Caco-2 (cell line): ENCODE measurements around the gene ADORA1. TPM values are rescaled to one million over a fixed set of nuclear protein-coding genes. Genes with fewer than 3 reads are reported as not detected.

Experiments used
- BruUV-seq: library from RNA; stranded (reverse); fragments of 400-500 nt; replicated peaks from 2 replicates; lab custom pipeline; 2021; lab: Mats Ljungman, UMichigan
- CTCF ChIA-PET: fragments of 300-600 bp; sonication (Branson Sonifier 250); formaldehyde crosslinking; loops from one replicate; lab custom pipeline; 2022; ENCODE audit warnings: antibody characterized with exemption; lab: Charles Lee
- POLR2A ChIA-PET: fragments of 300-600 bp; sonication (Branson Sonifier 250); formaldehyde crosslinking; loops from one replicate; lab custom pipeline; 2022; ENCODE audit warnings: antibody characterized with exemption; lab: Charles Lee
- DNase-seq, 2 experiments: peaks; one replicate each; pipeline versions ENCODE4 v3.0.0 to v3.0.0-alpha.2; 2020 to 2022
- H3K27me3 ChIP-seq: replicated peaks from 2 replicates; pipeline ENCODE4 v1.6.0; 2011; ENCODE audit warnings: low read length; ENCODE audit not compliant: control insufficient read depth, insufficient read depth
- H3K36me3 ChIP-seq: 2 replicates; pipeline ENCODE4 v1.5.1; 2011; ENCODE audit warnings: low read length; ENCODE audit not compliant: control insufficient read depth, insufficient read depth
- H3K4me1 ChIP-seq: fragments of 250-450 bp; sonication (Bioruptor Pico); 2 replicates; pipeline ENCODE4 v1.5.1; 2020; ENCODE audit warnings: mild to moderate bottlenecking
- H3K4me3 ChIP-seq: 2 replicates; pipeline ENCODE4 v1.5.1; 2011; ENCODE audit warnings: low read depth, mild to moderate bottlenecking, control low read depth, low read length
- H3K9me3 ChIP-seq: fragments of 250-450 bp; sonication (Bioruptor Pico); 2 replicates; pipeline ENCODE4 v1.5.1; 2020; ENCODE audit warnings: mild to moderate bottlenecking, moderate library complexity
- H3K27ac Mint-ChIP-seq: one replicate; pipeline ENCODE4 v1.8.0; 2022; ENCODE audit warnings: mixed read lengths; ENCODE audit not compliant: unreplicated experiment
- H3K27me3 Mint-ChIP-seq: one replicate; pipeline ENCODE4 v1.8.0; 2022; ENCODE audit warnings: mixed read lengths; ENCODE audit not compliant: insufficient read depth, unreplicated experiment
- H3K36me3 Mint-ChIP-seq: one replicate; pipeline ENCODE4 v1.8.0; 2022; ENCODE audit warnings: mild to moderate bottlenecking, mixed read lengths; ENCODE audit not compliant: insufficient read depth, unreplicated experiment
- H3K4me1 Mint-ChIP-seq: one replicate; pipeline ENCODE4 v1.8.0; 2022; ENCODE audit warnings: low read depth, mixed read lengths; ENCODE audit not compliant: unreplicated experiment
- H3K4me3 Mint-ChIP-seq: one replicate; pipeline ENCODE4 v1.8.0; 2022; ENCODE audit warnings: mild to moderate bottlenecking, moderate library complexity, mixed read lengths; ENCODE audit not compliant: unreplicated experiment
- H3K9me3 Mint-ChIP-seq: one replicate; pipeline ENCODE4 v1.8.0; 2022; ENCODE audit warnings: mixed read lengths; ENCODE audit not compliant: unreplicated experiment
- CTCF ChIP-seq, 2 experiments: fragments of 200-600 bp in 1 of 2; IDR thresholded peaks; 1 replicate in 1 of 2; 2 replicates in 1 of 2; pipeline versions ENCODE4 v1.5.1 to v1.8.0; 2011 to 2022; ENCODE audit warnings: antibody characterized with exemption in 1 of 2, control low read depth in 1 of 2, inconsistent platforms in 1 of 2, low read depth in 1 of 2, low read length in 1 of 2, mild to moderate bottlenecking in 1 of 2, moderate library complexity in 1 of 2; ENCODE audit not compliant: insufficient read depth in 1 of 2, severe bottlenecking in 1 of 2, unreplicated experiment in 1 of 2
- intact Hi-C: fragments of 100-400 bp; cut with micrococcal nuclease; formaldehyde crosslinking; loops from one replicate; pipeline ENCODE4 v1.10.0; 2022; ENCODE audit not compliant: unreplicated experiment
- total RNA-seq: library from RNA; stranded (reverse); gene quantifications from 2 replicates; pipeline ENCODE4 v1.2.3, GENCODE V29; 2022

Gene ADORA1
- total RNA-seq, 1 experiment from 2014 or later = 46.0 TPM

GRCh38 chr1:203113308-203113707 is 14.2 kb upstream of the ADORA1 start:
- ChIA-PET CTCF (interaction anchor here (1.1 to 1.4 kb wide), 3 partner anchors 15 to 103 kb away, joined by 3 to 5 read pairs (median 3); partner anchors contain the start of gene ADORA1), POLR2A (no interaction called here)
- H3K9me3 Mint-ChIP-seq = no peaks in the 10 kb centered on the region
- H3K27ac Mint-ChIP-seq = no peak overlapping the region
- H3K4me1 ChIP-seq = no peaks in the 10 kb centered on the region
- no peaks in the 10 kb centered on the region for H3K9me3 ChIP-seq
- BruUV-seq = no TSS peak
- TF ChIP-seq CTCF (IDR thresholded peaks at IDR 0.05; ENCODE audit: insufficient read depth in 1 of 2, low read depth in 1 of 2, low read length in 1 of 2, severe bottlenecking in 1 of 2, unreplicated experiment in 1 of 2) = no peak
- no peaks in the 10 kb centered on the region for H3K4me1 Mint-ChIP-seq
- peaks cover 4% of the 10 kb centered on the region for H3K27me3 Mint-ChIP-seq
- H3K4me3 ChIP-seq = no peak overlapping the region
- no peaks in the 10 kb centered on the region for H3K27me3 ChIP-seq
- no peaks in the 10 kb centered on the region for H3K36me3 ChIP-seq
- H3K36me3 Mint-ChIP-seq = no peaks in the 10 kb centered on the region
- intact Hi-C loops = no loop called here
- H3K4me3 Mint-ChIP-seq = no peak overlapping the region
- no peak for DNase-seq

GRCh38 chr1:203114202-203114601 is 13.3 kb upstream of the ADORA1 start:
- H3K27me3 Mint-ChIP-seq = peaks cover 4% of the 10 kb centered on the region

GRCh38 chr1:203116091-203116820 is 11.3 kb upstream of the ADORA1 start:
- H3K4me3 Mint-ChIP-seq = no peak overlapping the region
- Histone ChIP-seq H3K27me3 (no peaks in the 10 kb centered on the region), H3K4me3 (no peak overlapping the region), H3K4me1 (no peaks in the 10 kb centered on the region), H3K36me3 (no peaks in the 10 kb centered on the region), H3K9me3 (no peaks in the 10 kb centered on the region)
- no peak for TF ChIP-seq CTCF (IDR thresholded peaks at IDR 0.05; ENCODE audit: insufficient read depth in 1 of 2, low read depth in 1 of 2, low read length in 1 of 2, severe bottlenecking in 1 of 2, unreplicated experiment in 1 of 2)
- no peaks in the 10 kb centered on the region for H3K27me3 Mint-ChIP-seq
- H3K36me3 Mint-ChIP-seq = no peaks in the 10 kb centered on the region
- CTCF ChIA-PET = interaction anchor here (3.4 kb wide), 1 partner anchor 101 kb away, joined by 131 read pairs; no protein-coding TSS in a partner anchor
- H3K9me3 Mint-ChIP-seq = no peaks in the 10 kb centered on the region
- intact Hi-C loops = no loop called here
- no peaks in the 10 kb centered on the region for H3K4me1 Mint-ChIP-seq
- BruUV-seq = no TSS peak
- POLR2A ChIA-PET = no interaction called here
- no peak for DNase-seq
- no peak overlapping the region for H3K27ac Mint-ChIP-seq

More at GRCh38 chr1:203114202-203114601, 13.3 kb upstream of the ADORA1 start:
- no peak for DNase-seq
- Mint-ChIP-seq H3K4me3 (no peak overlapping the region), H3K9me3 (no peaks in the 10 kb centered on the region), H3K4me1 (no peaks in the 10 kb centered on the region), H3K36me3 (no peaks in the 10 kb centered on the region), H3K27ac (no peak overlapping the region)
- no peak for TF ChIP-seq CTCF (IDR thresholded peaks at IDR 0.05; ENCODE audit: insufficient read depth in 1 of 2, low read depth in 1 of 2, low read length in 1 of 2, severe bottlenecking in 1 of 2, unreplicated experiment in 1 of 2)
- no peaks in the 10 kb centered on the region for H3K27me3 ChIP-seq
- H3K9me3 ChIP-seq = no peaks in the 10 kb centered on the region
- no peak overlapping the region for H3K4me3 ChIP-seq
- intact Hi-C loops = no loop called here
- no TSS peak for BruUV-seq
- H3K4me1 ChIP-seq = no peaks in the 10 kb centered on the region
- POLR2A ChIA-PET = no interaction called here
- CTCF ChIA-PET = interaction anchor here (1.2 to 1.4 kb wide), 2 partner anchors 74 to 102 kb away, joined by 3 to 5 read pairs; no protein-coding TSS in a partner anchor
- H3K36me3 ChIP-seq = no peaks in the 10 kb centered on the region
